IMR-90 (cell line): ENCODE data around the gene UGT1A3. TPM values are rescaled to one million over a fixed set of nuclear protein-coding genes. Genes with fewer than 3 reads are reported as not detected.

Experiments used
- ATAC-seq: fragments of 200-7000 bp; cut with Tn5 transposase; 2 replicates; pipeline ENCODE4 v1.9.1; 2020; ENCODE audit warnings: low read depth, mild to moderate bottlenecking, moderate library complexity
- BruUV-seq: library from RNA; stranded (reverse); fragments of 400-500 nt; replicated peaks from 2 replicates; lab custom pipeline; 2021; lab: Mats Ljungman, UMichigan
- CTCF ChIA-PET: fragments of 300-600 bp; formaldehyde crosslinking; extraction: SDS; loops from one replicate; lab custom pipeline; 2021; ENCODE audit warnings: antibody characterized with exemption; lab: Yijun Ruan, JAX
- POLR2A ChIA-PET: fragments of 300-600 bp; sonication (Branson Sonifier 250); formaldehyde crosslinking; loops from one replicate; lab custom pipeline; 2022; ENCODE audit warnings: antibody characterized with exemption; ENCODE audit not compliant: unreplicated experiment; lab: Charles Lee
- DNase-seq: peaks from one replicate; pipeline ENCODE4 v3.0.0; 2013
- H2AFZ ChIP-seq: replicated peaks from 2 replicates; pipeline ENCODE3; 2013; ENCODE audit warnings: low read length, mild to moderate bottlenecking; ENCODE audit not compliant: poor library complexity
- H2AK5ac ChIP-seq: 2 replicates; pipeline ENCODE4 v1.6.1; 2013; ENCODE audit warnings: low read depth, low read length, inconsistent platforms
- H2AK9ac ChIP-seq: replicated peaks from 2 replicates; pipeline ENCODE3; 2013; ENCODE audit warnings: mild to moderate bottlenecking, low read depth, low read length, moderate library complexity; ENCODE audit not compliant: poor library complexity
- H2BK120ac ChIP-seq: 2 replicates; pipeline ENCODE4 v1.6.1; 2013; ENCODE audit warnings: low read depth, low read length, inconsistent platforms
- H2BK15ac ChIP-seq: 3 replicates; pipeline ENCODE4 v1.6.1; 2013; ENCODE audit warnings: low read depth, low read length, inconsistent platforms
- H2BK20ac ChIP-seq: 2 replicates; pipeline ENCODE4 v1.6.1; 2013; ENCODE audit warnings: low read depth, mild to moderate bottlenecking, inconsistent platforms, low read length, moderate library complexity
- H2BK5ac ChIP-seq: 2 replicates; pipeline ENCODE4 v1.6.1; 2013; ENCODE audit warnings: mild to moderate bottlenecking, low read depth, low read length, inconsistent platforms; ENCODE audit not compliant: poor library complexity, severe bottlenecking
- H3K14ac ChIP-seq: replicated peaks from 2 replicates; pipeline ENCODE4 v1.6.1; 2013; ENCODE audit warnings: low read depth, low read length, inconsistent platforms
- H3K18ac ChIP-seq: 2 replicates; pipeline ENCODE4 v1.6.1; 2013; ENCODE audit warnings: low read depth, low read length, control low read depth
- H3K23ac ChIP-seq: 2 replicates; pipeline ENCODE4 v1.6.1; 2013; ENCODE audit warnings: low read depth, low read length, inconsistent platforms
- H3K27ac ChIP-seq: 2 replicates; pipeline ENCODE4 v1.5.1; 2013; ENCODE audit warnings: mild to moderate bottlenecking, control low read depth, low read length; ENCODE audit not compliant: insufficient read depth
- H3K27me3 ChIP-seq: 2 replicates; pipeline ENCODE4 v1.6.1; 2013; ENCODE audit warnings: low read length; ENCODE audit not compliant: control insufficient read depth, insufficient read depth
- H3K36me3 ChIP-seq: 2 replicates; pipeline ENCODE4 v1.6.1; 2013; ENCODE audit warnings: low read length, mixed read lengths; ENCODE audit not compliant: control insufficient read depth, insufficient read depth
- H3K4ac ChIP-seq: 2 replicates; pipeline ENCODE4 v1.6.1; 2013; ENCODE audit warnings: low read depth, low read length, inconsistent platforms
- H3K4me1 ChIP-seq: 2 replicates; pipeline ENCODE4 v1.6.1; 2013; ENCODE audit warnings: low read length, mixed read lengths; ENCODE audit not compliant: control insufficient read depth, insufficient read depth
- H3K4me2 ChIP-seq: 2 replicates; pipeline ENCODE4 v1.6.1; 2013; ENCODE audit warnings: low read depth, mild to moderate bottlenecking, control low read depth, low read length, moderate library complexity
- H3K4me3 ChIP-seq: 2 replicates; pipeline ENCODE4 v1.5.1; 2013; ENCODE audit warnings: low read depth, mild to moderate bottlenecking, control low read depth, low read length, moderate library complexity; ENCODE audit not compliant: insufficient read depth
- H3K56ac ChIP-seq: 2 replicates; pipeline ENCODE4 v1.6.1; 2013; ENCODE audit warnings: low read length, inconsistent platforms; ENCODE audit not compliant: insufficient read depth; ENCODE audit errors: extremely low read depth
- H3K79me1 ChIP-seq, 2 experiments: 2 replicates each; pipeline ENCODE4 v1.6.1; 2013; ENCODE audit warnings: low read length in 2 of 2, inconsistent platforms in 1 of 2, low read depth in 1 of 2
- H3K9ac ChIP-seq: 2 replicates; pipeline ENCODE4 v1.6.1; 2013; ENCODE audit warnings: low read depth, low read length, control low read depth
- H3K9me1 ChIP-seq: 2 replicates; pipeline ENCODE4 v1.6.1; 2013; ENCODE audit warnings: low read length, inconsistent platforms; ENCODE audit not compliant: insufficient read depth
- H3K9me3 ChIP-seq: 2 replicates; pipeline ENCODE4 v1.6.1; 2013; ENCODE audit warnings: low read length; ENCODE audit not compliant: control insufficient read depth, insufficient read depth
- H4K20me1 ChIP-seq: 2 replicates; pipeline ENCODE4 v1.6.1; 2013; ENCODE audit warnings: low read length, inconsistent platforms; ENCODE audit not compliant: insufficient read depth
- H4K5ac ChIP-seq: 2 replicates; pipeline ENCODE4 v1.6.1; 2013; ENCODE audit warnings: mild to moderate bottlenecking, low read depth, low read length, control low read depth
- H4K8ac ChIP-seq, 2 experiments: 2 replicates each; pipeline ENCODE4 v1.6.1; 2013; ENCODE audit warnings: low read depth in 2 of 2, low read length in 2 of 2, control low read depth in 1 of 2, inconsistent platforms in 1 of 2
- H4K91ac ChIP-seq: 2 replicates; pipeline ENCODE4 v1.6.1; 2013; ENCODE audit warnings: low read depth, low read length, inconsistent platforms; ENCODE audit not compliant: insufficient read depth
- BHLHE40 ChIP-seq: fragments of 150-350 bp; IDR thresholded peaks from 2 replicates; pipeline ENCODE4 v1.6.1; 2016; ENCODE audit warnings: mild to moderate bottlenecking, low read depth, low read length
- CEBPB ChIP-seq: IDR thresholded peaks from 2 replicates; pipeline ENCODE4 v1.6.1; 2012; ENCODE audit warnings: low read depth, low read length, improper control_type of control experiment
- CHD1 ChIP-seq: IDR thresholded peaks from 2 replicates; pipeline ENCODE4 v1.6.1; 2012; ENCODE audit warnings: low read depth, low read length, improper control_type of control experiment
- CTCF ChIP-seq: conservative IDR thresholded peaks from 2 replicates; pipeline ENCODE4 v1.5.1; 2012; ENCODE audit warnings: mild to moderate bottlenecking, low read depth, low read length, improper control_type of control experiment
- FOS ChIP-seq: fragments of 150-350 bp; IDR thresholded peaks from 2 replicates; pipeline ENCODE4 v1.6.1; 2016; ENCODE audit warnings: low read depth, low read length
- MAFK ChIP-seq: IDR thresholded peaks from 2 replicates; pipeline ENCODE4 v1.6.1; 2012; ENCODE audit warnings: low read depth, low read length, improper control_type of control experiment
- MAZ ChIP-seq: IDR thresholded peaks from 2 replicates; pipeline ENCODE4 v1.6.1; 2012; ENCODE audit warnings: low read depth, mild to moderate bottlenecking, low read length, improper control_type of control experiment, moderate library complexity, borderline replicate concordance
- MXI1 ChIP-seq: IDR thresholded peaks from 2 replicates; pipeline ENCODE4 v1.6.1; 2012; ENCODE audit warnings: low read depth, mild to moderate bottlenecking, low read length, moderate library complexity, borderline replicate concordance
- NFE2L2 ChIP-seq: fragments of 150-350 bp; IDR thresholded peaks from 2 replicates; pipeline ENCODE4 v1.6.1; 2016; ENCODE audit warnings: low read depth, mild to moderate bottlenecking, low read length
- POLR2A ChIP-seq: IDR thresholded peaks from 2 replicates; pipeline ENCODE4 v1.6.1; 2012; ENCODE audit warnings: mild to moderate bottlenecking, low read depth, low read length
- RAD21 ChIP-seq: IDR thresholded peaks from 2 replicates; pipeline ENCODE4 v1.6.1; 2012; ENCODE audit warnings: low read length, improper control_type of control experiment
- RCOR1 ChIP-seq: IDR thresholded peaks from 2 replicates; pipeline ENCODE4 v1.6.1; 2012; ENCODE audit warnings: mild to moderate bottlenecking, low read length, improper control_type of control experiment; ENCODE audit not compliant: insufficient replicate concordance
- SMC3 ChIP-seq: fragments of 150-350 bp; IDR thresholded peaks from 2 replicates; pipeline ENCODE4 v1.6.1; 2016; ENCODE audit warnings: low read depth, mild to moderate bottlenecking, antibody characterized with exemption, low read length, moderate library complexity
- WGBS, 2 experiments: methylation state at CpG; one replicate each; pipeline versions ENCODE4 v1.1.5 to v1.1.7; 2013; ENCODE audit warnings: missing lambda C conversion rate in 2 of 2; ENCODE audit not compliant: insufficient read length in 1 of 2; ENCODE audit errors: extremely low coverage in 2 of 2; 5-methylcytosine and 5-hydroxymethylcytosine counted together
- dilution Hi-C: fragments of 300-500 bp; cut with HindIII; formaldehyde crosslinking; loops from one replicate; pipeline ENCODE4 v1.14.3; 2018; ENCODE audit warnings: low sequenced_read_pairs; ENCODE audit not compliant: unreplicated experiment
- in situ Hi-C: fragments of 300-500 bp; cut with MboI; formaldehyde crosslinking; loops from 3 replicates; pipeline ENCODE4 v1.14.3; 2019; ENCODE audit warnings: low sequenced_read_pairs, inconsistent platforms, mixed read lengths
- intact Hi-C: fragments of 100-400 bp; cut with micrococcal nuclease; formaldehyde crosslinking; loops from 2 replicates; pipeline ENCODE4 v1.10.0; 2022
- polyA plus RNA-seq, 3 experiments: library from polyadenylated mRNA; depleted of rRNA; stranded (reverse); fragments of >200 nt; gene quantifications; 2 replicates each; pipeline ENCODE4 v1.2.3, GENCODE V29; 2012; ENCODE audit warnings: low replicate concordance in 1 of 3
- total RNA-seq: library from RNA; depleted of rRNA; stranded (reverse); fragments of >200 nt; gene quantifications from 2 replicates; pipeline ENCODE4 v1.2.3, GENCODE V29; 2012
- TF ChIP-seq, protein P1 (sequence below): fragments of 150-350 bp; IDR thresholded peaks from 2 replicates; pipeline ENCODE4 v1.6.1; 2017; ENCODE audit warnings: mild to moderate bottlenecking, antibody characterized with exemption, low read length, low read depth
- TF ChIP-seq, protein P2 (sequence below): fragments of 150-350 bp; IDR thresholded peaks from 2 replicates; pipeline ENCODE4 v1.6.1; 2016; ENCODE audit warnings: low read depth, mild to moderate bottlenecking, low read length, moderate library complexity, borderline replicate concordance

The UGT1A3 gene
- total and polyA plus RNA-seq, 2 of the 4 experiments (the other 2 are of a cell fraction) = not detected

GRCh38 chr2:233780771-233781170 lies 51.9 kb downstream of the UGT1A3 start:
- no peak overlapping the region for H3K4me3 ChIP-seq
- no peak for DNase-seq

More at GRCh38 chr2:233780771-233781170, 51.9 kb downstream of the UGT1A3 start:
- Histone ChIP-seq H3K79me1 (no peaks in the 10 kb centered on the region), H3K36me3 (no peaks in the 10 kb centered on the region), H4K20me1 (no peaks in the 10 kb centered on the region), H4K5ac (no peak overlapping the region), H3K4me2 (no peak overlapping the region), H3K4ac (no peak overlapping the region), H3K27me3 (no peaks in the 10 kb centered on the region), H3K18ac (no peak overlapping the region), H2BK20ac (no peak overlapping the region), H3K9ac (no peak overlapping the region), H2BK15ac (no peak overlapping the region), H3K27ac (no peak overlapping the region), H3K9me3 (peaks cover 3% of the 10 kb centered on the region; the same call in 1 of the 2 replicates), H4K91ac (no peak overlapping the region), H2BK120ac (no peak overlapping the region), H3K14ac (no peak overlapping the region), H3K4me1 (no peaks in the 10 kb centered on the region), H3K56ac (no peak overlapping the region), H2AFZ (no peak overlapping the region), H3K23ac (no peak overlapping the region), H2BK5ac (no peak overlapping the region), H4K8ac (no peak overlapping the region), H2AK9ac (no peak overlapping the region), H2AK5ac (no peak overlapping the region), H3K9me1 (no peaks in the 10 kb centered on the region)
- BruUV-seq = no TSS peak
- no peak for TF ChIP-seq NFE2L2
- TF ChIP-seq CHD1 = no peak
- TF ChIP-seq FOS = no peak
- TF ChIP-seq MAFK = no peak
- TF ChIP-seq RCOR1 = no peak
- TF ChIP-seq, protein P1, sequence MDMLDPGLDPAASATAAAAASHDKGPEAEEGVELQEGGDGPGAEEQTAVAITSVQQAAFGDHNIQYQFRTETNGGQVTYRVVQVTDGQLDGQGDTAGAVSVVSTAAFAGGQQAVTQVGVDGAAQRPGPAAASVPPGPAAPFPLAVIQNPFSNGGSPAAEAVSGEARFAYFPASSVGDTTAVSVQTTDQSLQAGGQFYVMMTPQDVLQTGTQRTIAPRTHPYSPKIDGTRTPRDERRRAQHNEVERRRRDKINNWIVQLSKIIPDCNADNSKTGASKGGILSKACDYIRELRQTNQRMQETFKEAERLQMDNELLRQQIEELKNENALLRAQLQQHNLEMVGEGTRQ = no peak
- TF ChIP-seq, protein P2, sequence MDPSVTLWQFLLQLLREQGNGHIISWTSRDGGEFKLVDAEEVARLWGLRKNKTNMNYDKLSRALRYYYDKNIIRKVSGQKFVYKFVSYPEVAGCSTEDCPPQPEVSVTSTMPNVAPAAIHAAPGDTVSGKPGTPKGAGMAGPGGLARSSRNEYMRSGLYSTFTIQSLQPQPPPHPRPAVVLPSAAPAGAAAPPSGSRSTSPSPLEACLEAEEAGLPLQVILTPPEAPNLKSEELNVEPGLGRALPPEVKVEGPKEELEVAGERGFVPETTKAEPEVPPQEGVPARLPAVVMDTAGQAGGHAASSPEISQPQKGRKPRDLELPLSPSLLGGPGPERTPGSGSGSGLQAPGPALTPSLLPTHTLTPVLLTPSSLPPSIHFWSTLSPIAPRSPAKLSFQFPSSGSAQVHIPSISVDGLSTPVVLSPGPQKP = no peak
- no peak for TF ChIP-seq CEBPB
- no peak for TF ChIP-seq MXI1
- TF ChIP-seq CTCF = no peak
- TF ChIP-seq SMC3 = no peak
- no peak for TF ChIP-seq MAZ
- TF ChIP-seq RAD21 = no peak
- no peak for TF ChIP-seq POLR2A
- TF ChIP-seq BHLHE40 = no peak
- dilution Hi-C loops (no loop called here), intact Hi-C loops (no loop called here), in situ Hi-C loops (no loop called here)
- POLR2A ChIA-PET = no interaction called here
- ATAC-seq = no peak
- CTCF ChIA-PET = no interaction called here
- no CpG with 5 or more reads among the region's 4 CpGs for WGBS, 2 experiments
